Measurements from ENCODE around the gene DNER.

The DNER gene

DNA sequence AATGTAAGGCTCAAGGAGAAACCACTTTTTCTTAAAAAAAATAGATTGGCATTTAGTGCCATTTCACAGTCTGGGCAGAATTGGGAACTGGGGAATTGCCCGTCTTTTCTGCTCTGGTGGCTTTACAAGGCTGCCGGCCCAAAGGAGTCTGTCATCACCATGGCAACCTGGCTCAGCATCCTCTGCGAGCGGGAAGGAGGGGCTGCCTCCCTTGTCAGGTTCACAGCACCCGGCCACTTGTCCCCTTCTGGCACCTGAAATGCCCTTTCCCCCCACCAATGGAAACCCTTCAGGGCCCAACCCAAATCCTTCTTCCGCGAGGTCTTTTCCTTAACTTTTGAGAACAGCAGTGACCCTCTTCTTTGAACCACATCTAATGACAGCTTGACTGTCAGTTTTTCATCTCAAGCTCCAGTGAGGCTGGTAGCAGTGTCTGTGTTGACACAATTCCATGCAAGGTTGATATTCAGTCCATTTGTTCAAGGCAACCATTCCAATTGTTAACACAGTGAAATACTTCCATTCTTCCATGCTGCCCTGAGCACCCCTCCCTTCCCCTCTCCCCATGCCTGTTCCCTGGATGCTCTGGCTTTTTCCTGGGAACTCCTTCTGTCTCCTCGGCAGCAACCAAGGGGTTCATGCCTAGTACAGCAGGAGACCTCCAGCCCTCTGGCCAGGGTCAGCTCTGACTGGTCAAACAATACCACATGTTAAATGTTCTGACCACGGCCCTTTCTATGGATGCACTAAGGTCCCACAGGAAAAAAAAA lies 79.6 kb downstream of the DNER start:
- DNase-seq = no peak
- H3K36me3 ChIP-seq (replicated peaks) = no peaks in the 10 kb centered on the region
- no peak overlapping the region for H3K27ac ChIP-seq
- TF ChIP-seq, protein P1, sequence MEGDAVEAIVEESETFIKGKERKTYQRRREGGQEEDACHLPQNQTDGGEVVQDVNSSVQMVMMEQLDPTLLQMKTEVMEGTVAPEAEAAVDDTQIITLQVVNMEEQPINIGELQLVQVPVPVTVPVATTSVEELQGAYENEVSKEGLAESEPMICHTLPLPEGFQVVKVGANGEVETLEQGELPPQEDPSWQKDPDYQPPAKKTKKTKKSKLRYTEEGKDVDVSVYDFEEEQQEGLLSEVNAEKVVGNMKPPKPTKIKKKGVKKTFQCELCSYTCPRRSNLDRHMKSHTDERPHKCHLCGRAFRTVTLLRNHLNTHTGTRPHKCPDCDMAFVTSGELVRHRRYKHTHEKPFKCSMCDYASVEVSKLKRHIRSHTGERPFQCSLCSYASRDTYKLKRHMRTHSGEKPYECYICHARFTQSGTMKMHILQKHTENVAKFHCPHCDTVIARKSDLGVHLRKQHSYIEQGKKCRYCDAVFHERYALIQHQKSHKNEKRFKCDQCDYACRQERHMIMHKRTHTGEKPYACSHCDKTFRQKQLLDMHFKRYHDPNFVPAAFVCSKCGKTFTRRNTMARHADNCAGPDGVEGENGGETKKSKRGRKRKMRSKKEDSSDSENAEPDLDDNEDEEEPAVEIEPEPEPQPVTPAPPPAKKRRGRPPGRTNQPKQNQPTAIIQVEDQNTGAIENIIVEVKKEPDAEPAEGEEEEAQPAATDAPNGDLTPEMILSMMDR (IDR thresholded peaks at IDR 0.05; ENCODE audit: low read depth, low read length, missing control alignments) = no peak
- H3K4me3 ChIP-seq (ENCODE audit: low read depth, low read length) = no peak overlapping the region
- in situ Hi-C loops (cut with HindIII; ENCODE audit: low pct_ligation_motif_present, low sequenced_read_pairs) = no loop called here
- H3K27me3 ChIP-seq (replicated peaks) = no peaks in the 10 kb centered on the region

DNA sequence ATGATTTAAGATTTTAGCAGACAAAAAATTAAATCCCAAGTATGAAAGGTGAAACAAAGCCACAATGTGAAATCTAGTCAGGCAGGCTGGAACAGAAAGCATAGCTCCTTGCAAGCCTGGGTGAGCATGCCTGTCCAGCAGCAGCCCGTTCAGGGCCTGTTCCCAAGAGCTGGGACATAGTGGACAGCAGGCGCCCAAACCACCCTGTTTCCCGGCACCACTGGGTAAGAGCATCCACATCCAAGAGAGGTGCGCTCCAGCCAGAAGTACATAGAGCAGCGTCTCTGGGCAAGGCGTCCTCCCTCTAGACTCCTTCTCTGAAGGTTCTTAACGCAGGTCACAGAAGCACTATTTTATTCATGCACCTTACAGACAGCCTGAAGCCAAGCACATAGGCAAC lies 80.8 kb downstream of the DNER start:
- H3K27me3 ChIP-seq (replicated peaks) = no peaks in the 10 kb centered on the region
- TF ChIP-seq, protein P1 (IDR thresholded peaks at IDR 0.05; ENCODE audit: low read depth, low read length, missing control alignments) = no peak
- H3K36me3 ChIP-seq (replicated peaks) = no peaks in the 10 kb centered on the region
- no peak overlapping the region for H3K27ac ChIP-seq
- DNase-seq = no peak
- in situ Hi-C loops (cut with HindIII; ENCODE audit: low pct_ligation_motif_present, low sequenced_read_pairs) = no loop called here
- no peak overlapping the region for H3K4me3 ChIP-seq (ENCODE audit: low read depth, low read length)

DNA sequence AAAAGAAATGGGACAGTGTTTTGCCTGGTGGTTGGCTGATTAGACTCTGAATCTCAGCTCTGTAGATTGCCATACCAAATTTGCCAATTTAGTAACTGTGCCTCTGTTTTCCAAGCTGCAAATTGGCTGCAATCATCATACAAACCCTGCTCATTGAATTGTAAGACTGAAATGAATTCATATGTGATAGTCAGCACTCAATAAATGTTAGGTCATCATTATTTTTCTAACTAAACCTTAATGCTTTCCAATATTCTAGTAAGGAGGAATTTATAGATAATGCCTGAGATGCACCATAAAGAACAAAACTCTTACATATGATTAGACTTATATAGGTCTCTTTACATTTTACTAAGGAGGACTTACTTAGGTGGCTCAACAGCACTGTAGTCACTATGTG lies 85.3 kb downstream of the DNER start:
- no peak for DNase-seq
- in situ Hi-C loops (cut with HindIII; ENCODE audit: low pct_ligation_motif_present, low sequenced_read_pairs) = no loop called here
- Histone ChIP-seq H3K36me3 (replicated peaks) (no peaks in the 10 kb centered on the region), H3K27ac (no peak overlapping the region), H3K27me3 (replicated peaks) (no peaks in the 10 kb centered on the region), H3K4me3 (ENCODE audit: low read depth, low read length) (no peak overlapping the region)
- TF ChIP-seq, protein P1 (IDR thresholded peaks at IDR 0.05; ENCODE audit: low read depth, low read length, missing control alignments) = no peak

DNA sequence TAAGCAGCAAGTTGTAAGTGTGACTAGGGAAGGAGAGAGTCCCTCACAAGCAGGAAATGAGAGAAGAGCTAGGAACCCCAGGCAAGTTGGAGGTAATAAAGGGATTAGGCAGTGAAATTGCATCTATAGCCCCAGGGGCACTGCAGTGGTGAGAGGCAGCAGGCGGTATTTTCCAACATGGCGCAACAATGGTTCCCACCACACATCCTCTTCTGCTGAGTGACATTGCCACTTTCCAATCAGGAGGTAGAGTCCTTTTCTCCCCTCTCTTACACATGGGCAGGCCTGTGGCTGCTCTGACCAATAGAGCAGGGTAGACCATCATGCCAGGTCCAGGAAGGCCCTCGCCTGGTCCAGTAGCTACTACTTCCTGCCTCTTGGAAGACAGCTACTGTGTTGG lies 86.6 kb downstream of the DNER start:
- TF ChIP-seq, protein P1 (IDR thresholded peaks at IDR 0.05; ENCODE audit: low read depth, low read length, missing control alignments) = no peak
- H3K27me3 ChIP-seq (replicated peaks) = no peaks in the 10 kb centered on the region
- no peak overlapping the region for H3K27ac ChIP-seq
- H3K36me3 ChIP-seq (replicated peaks) = no peaks in the 10 kb centered on the region
- no peak overlapping the region for H3K4me3 ChIP-seq (ENCODE audit: low read depth, low read length)
- no peak for DNase-seq
- in situ Hi-C loops (cut with HindIII; ENCODE audit: low pct_ligation_motif_present, low sequenced_read_pairs) = no loop called here

DNA sequence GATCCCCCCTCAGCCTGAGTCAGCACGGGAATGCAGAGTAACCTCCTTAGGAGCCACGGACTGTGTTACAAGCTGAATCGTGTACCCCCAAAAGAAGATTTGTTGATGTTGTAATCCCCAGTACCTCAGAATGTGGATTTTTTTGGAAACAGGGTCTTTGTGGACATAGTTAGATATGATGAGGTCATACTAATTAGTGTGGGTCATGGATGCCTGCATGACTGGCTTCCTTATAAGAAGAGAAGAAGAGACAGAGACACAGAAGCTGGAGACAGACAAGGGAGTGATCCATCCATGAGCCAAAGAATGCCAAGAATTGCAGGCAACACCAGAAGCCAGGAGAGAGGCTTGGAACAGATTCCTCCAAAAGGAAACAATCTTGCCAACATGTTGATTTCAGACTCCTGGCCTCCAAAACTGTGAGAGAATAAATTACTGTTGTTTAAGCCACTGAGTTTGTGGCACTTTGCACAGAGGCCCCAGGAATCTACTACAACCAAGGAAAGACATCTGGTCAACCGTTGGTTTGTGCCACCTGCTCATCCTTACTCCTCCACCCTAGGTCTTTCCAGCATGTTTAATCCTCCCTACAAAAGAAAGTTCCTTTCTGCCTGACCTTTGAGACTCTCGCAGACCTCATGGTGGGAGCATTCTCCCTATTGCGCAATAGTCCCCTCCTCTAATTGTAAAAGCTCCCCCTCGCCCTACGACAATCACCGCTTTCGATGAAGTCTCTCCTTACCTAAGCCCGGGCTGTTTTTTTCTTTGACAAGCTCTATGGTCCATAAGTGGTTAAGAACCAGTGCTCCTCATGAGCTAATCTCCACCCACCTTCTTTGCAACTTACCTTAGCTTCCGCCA lies 91.6 kb downstream of the DNER start:
- in situ Hi-C loops (cut with HindIII; ENCODE audit: low pct_ligation_motif_present, low sequenced_read_pairs) = no loop called here
- H3K4me3 ChIP-seq (ENCODE audit: low read depth, low read length) = no peak overlapping the region
- H3K36me3 ChIP-seq (replicated peaks) = no peaks in the 10 kb centered on the region
- DNase-seq = no peak
- H3K27ac ChIP-seq = no peak overlapping the region
- TF ChIP-seq, protein P1 (IDR thresholded peaks at IDR 0.05; ENCODE audit: low read depth, low read length, missing control alignments) = no peak
- H3K27me3 ChIP-seq (replicated peaks) = no peaks in the 10 kb centered on the region
